GM18868 (cell line): Measurements from ENCODE around the gene CEL.
A peak's percentile ranks its signal among the peaks of the same experiment; 100 is the strongest.

Experiments
- ATAC-seq: cut with Tn5 transposase; IDR thresholded peaks from one replicate; pipeline ENCODE4 v1.9.1; 2021; ENCODE audit warnings: mild to moderate bottlenecking, moderate library complexity; ENCODE audit not compliant: unreplicated experiment

The CEL gene

DNA sequence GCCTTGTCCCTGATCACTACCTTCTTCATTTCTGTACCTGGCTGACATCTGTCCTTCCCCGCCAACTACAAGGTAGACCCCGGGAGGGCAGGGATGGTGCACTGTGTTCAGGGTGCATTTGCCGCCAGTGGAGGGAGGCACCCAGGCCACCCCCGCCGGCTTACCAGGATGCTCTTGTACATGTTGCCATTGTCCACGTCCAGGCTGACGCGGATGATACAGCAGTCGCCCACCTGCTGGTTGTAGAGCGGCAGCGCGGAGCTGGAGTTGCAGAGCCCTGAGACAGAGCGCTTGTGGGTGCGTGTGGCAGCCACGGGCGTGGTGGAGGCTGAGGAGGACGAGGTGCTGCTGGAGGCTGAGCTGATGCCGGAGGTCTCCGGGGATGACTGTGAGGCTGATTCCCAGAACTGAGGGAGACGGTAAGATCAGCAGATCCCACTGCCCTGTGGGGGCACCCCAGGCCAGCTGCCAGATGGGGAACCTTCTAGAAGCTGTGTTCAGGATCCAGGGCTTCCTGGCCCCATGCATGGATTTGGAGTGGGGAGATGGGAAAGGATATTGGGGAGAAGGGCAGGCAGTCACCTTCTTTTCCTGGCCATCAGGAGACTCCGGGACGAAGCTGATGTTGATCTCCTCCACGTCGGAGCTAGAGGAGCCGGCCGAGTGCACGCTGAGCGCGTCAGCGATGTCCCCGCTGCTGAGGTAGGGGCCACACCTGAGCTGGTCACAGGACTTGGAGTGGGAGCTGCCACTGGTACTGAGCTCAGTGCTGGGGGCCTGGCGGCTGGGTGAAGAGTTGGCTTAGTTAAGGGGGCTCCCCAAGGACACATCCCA, 39.8 kb downstream of the CEL start:
- ATAC-seq, result no peak

DNA sequence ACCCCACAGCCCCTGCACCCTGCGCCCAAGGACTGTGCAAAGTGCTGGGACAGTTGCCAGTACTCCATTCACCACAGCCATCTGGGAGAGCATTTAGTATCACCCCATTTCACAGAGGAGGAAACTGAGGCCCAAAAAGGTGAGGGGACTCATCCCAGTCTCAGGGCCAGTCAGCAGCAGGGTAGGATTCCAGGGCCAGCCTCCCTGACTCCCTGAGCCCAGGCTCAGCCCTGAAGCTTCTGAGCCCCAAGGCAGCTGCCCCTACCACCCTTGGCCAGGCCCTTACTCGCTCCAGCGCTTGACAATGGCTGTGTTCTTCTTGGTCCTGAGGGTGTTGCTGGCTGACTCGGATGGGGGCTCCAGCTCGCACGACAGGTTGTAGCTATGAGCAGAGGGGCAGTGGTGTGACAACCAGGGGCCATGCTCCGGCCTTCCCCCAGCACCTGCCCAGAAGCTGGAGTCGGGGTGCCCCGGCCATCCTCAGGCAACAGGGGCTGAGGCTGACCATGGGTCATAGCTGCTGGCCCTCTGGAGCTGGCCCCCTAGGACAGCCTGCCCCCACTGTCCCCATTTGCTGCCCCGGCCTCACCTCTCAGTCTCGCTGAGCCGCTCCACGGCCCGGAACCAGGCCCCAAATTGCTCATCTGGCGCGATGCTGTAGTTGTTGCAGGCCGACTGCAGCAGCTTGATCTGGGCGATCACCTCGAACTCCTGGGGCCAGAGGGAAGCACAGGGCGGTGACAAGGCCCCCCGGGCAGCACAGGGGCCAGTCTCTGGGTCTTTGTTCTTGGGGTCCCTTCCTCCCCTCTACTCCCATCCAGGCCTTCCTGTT, 40.6 kb downstream of the CEL start:
- ATAC-seq, result no peak

DNA sequence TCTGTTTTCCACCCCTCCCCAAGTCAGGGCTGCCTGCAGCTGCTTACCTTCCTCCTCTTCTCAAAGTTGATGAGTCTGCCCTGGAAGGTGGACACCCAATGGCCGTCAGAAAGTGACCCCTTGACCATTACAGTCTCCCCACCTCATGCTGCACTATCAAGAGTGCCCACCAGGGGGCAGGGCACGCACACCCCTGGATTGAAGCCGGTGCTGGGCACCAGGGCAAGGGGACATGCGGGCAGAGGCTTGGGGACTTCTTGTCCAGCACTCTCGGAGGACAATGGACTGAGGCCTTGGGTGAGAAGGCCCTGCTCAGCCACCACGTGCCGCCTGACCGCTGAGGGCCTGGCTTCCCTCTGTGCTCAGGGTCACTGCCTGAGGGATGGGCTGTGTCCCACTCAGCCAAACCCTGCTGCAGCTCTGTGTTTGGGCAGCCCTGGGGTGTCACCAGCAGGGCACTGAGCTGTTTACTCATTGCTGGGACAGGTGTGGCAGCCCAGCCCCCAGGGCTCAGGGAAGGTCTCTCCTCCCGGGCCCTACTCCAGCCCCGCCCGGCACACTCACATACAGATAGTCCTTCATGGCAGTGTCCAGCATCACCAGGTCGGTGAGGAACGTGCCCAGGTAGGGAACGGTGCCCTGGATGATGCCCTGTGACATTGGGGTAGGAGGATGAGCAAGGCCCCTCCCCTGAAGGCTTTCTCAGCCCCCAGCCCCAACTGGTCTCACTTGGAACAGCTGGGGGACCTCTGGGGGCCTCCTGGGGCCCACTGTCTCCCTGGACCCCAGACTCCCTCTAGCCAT, 41.6 kb downstream of the CEL start:
- ATAC-seq, result no peak

DNA sequence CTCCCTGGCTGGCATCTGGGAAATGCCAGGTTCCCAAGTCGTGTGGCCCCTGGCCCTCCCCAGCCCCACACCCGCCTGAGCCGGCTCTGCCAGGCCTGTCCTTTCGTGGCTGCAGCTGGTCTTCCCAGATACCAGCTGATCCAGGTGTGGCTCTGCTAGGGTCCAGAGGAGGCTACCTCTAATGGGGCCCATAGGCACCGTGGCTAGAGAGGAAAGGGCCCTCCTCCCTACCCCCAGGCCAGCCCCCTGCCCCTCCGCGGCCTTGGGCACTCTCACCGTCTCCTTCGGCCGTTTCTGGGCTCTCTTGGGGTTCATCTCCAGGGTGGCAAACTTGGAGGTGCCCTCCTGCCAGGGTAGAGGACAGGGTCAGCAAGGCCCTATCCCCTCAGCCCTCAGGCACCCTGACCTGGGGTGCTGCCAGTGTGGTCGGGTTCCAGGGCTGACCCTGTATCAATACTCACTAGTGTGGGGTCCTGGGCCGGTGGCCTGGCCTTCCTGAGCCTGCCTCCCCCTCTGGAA, 42.3 kb downstream of the CEL start:
- no peak for ATAC-seq

DNA sequence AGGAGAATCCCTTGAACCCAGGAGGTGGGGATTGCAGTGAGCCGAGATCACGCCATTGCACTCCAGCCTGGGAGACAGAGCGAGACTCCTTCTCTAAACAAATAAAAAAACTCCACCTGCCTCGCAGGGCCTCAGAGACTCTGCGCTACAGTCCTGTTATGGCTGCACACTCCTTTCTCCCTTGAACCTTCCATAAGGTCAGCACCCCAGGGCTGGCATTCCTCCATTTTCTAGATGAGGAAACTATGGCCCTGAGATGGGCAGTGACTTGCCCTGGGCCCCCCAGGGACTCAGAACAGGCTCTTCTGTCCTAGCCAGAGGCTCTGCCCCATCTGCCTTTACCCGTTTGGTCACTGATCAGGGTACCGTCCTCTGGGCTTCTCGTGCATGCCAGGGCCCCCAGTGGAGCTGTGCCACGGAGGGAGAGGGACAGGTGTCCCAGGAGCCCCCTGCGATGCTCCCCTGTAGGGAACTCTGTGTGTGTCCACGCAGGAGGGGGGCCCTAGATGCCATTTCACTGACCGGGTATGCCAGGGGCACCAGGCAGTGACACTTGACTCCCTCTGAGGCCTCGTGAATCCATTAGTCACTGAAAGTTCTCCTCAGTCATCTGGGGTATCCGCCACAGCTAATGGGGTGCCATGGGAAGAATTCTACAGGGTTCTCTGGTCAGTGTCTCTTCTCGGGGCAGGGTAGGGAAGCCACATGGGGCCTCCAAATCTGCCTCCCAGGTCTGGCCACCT, 43.1 kb downstream of the CEL start:
- ATAC-seq, result no peak

DNA sequence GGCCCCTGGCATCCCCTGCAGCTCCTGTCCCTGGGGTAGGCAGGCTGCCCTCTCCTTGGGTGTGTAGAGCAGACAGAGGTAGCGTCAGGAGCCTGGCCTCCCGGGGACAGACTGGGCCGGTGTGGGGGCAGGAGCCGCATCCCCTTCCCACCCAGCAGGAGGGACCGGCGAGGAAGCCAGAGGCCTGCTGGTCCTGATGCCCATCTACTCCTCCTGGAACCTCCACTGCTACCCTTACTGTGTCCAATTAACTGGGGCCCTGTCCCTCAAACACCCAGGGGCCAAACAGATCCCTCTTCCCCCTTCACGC, 43.6 kb downstream of the CEL start:
- no peak for ATAC-seq

DNA sequence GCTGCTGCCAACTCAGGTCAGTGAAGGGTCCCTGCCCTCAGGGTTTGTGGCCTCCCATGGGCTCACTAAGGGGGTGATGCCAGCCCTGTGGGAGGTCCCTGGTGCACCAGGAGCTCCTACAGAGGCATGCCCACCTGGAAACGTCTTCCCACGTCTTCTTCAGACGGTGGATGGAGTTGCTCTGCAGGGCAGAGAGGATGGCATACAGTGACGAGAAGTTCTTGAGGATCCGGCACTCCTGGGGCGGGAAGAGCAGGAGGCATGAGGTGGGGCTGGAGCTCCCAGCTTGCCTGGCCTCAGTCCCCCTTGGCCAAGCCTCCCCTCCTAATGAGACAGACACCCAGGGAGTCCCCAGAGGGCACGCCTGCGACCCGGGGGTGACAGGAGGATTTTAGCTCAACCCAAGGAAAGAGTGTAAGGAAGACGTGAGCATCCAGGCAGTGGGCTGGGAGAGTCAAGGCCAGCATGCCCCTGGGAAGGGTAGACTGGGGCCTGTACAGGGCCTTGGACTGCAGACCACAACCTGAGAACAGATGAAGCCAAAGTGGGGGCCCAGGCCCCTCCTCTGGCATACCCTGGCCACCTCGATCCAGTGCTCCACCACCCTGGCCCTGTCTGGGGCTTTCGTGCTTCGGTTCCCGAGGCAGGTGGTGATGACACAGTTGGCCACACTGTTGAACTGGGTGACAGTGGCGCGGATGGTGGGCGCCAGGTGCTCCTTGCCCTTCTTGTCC, 44.9 kb downstream of the CEL start:
- no peak for ATAC-seq

DNA sequence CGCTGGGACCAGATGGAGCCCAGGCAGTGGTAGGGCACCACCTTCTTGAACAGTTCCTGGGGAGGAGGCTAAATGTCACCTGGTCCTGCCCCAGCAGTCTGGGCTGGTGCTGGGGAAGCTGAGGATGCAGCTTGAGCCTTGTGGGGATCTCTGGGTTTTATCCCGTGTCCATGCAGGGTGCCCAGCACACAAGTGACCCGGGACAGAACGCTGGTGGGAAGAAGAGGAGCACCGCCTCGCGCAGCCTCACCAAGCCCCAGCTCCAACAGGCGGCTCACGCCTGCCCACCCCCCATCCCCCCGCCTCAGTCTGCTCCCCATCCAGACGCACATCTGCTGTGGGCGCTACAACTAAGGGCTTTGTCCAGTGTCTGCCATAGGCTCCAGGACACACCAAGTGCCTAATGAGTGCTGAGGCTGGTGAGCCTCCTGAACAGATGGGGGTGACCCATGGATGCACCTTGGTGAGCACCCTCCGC, 45.5 kb downstream of the CEL start:
- ATAC-seq, result no peak

DNA sequence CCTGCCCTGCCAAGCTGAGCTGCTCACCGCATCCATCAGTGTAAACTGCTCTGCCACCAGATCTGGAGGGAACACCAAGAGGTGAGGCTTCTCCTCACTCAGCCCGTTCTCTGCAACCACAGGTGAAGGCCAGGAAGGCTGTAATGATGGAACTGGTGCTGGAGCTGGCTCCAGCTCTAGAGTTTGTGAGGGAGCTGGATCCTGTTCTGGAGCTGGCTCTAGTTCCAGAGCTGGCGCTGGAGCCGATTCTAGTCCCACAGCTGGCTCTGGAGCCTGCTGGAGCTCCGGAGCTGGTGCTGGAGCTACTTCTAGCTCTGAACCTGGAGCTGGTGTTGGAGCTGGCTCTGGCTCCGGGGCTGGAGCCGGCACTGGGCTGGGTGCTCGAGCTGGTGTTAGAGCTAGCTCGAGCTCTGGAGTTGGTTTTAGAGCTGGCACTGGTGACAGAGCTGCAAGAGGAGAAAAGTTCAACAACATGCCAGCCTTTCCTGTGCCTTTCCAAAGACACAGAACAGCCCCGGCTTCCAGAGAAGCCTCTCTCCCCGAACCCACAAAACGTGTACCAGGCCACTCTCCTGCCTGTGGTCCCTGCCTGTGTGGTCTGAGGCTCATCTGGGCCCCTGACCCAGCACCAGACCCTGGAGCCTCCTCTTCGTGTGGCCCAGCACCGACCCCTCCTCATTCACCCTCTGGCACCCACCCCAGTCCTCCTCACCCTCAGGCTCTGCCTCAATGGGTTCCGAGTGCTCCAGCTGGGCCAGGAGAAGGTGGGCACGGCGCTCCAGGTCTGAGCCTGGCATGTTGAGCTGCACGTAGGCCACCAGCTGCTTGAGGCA, 46.4 kb downstream of the CEL start:
- no peak for ATAC-seq

DNA sequence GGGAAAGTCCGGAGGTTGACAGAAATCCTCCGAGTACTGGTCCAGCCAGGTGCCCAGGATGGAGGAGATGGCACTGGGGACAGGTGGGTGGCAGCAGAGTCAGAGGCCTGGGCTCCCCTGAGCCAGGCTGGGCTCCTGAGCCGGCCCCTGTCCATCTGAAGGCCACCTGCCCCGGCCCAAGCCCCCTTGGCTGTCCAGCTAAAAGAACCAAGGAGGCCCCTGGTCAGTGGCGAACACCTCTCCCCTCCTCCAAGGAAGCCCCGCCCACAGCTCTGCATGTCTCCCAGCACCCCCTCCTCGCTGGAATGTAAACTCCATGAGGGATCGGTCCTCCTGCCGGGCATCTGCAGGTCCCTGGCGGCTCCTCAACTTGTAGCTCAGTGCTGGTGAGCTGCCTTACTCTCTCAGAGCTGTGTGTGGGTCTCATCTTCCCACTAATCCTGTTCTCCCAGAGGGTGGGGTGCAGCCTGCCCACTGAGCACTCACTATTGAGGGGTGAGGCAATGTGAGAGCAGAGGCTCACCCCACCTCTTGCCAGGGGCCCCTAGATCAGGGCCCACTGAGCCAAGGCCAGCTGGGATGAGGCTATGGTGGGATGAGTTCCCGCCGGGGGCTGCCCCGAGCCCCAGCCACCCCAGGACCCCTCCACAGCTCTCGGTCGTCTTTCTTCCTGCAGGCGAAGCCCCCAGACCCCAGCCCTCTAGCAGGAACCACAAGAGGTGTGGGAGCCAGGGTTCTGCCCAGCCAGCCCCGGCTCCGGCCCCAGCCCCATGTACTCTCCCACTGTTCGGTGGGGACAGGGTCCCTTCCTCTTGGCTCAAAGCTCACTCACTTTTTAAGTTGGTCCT, 47.2 kb downstream of the CEL start:
- ATAC-seq, result no peak

DNA sequence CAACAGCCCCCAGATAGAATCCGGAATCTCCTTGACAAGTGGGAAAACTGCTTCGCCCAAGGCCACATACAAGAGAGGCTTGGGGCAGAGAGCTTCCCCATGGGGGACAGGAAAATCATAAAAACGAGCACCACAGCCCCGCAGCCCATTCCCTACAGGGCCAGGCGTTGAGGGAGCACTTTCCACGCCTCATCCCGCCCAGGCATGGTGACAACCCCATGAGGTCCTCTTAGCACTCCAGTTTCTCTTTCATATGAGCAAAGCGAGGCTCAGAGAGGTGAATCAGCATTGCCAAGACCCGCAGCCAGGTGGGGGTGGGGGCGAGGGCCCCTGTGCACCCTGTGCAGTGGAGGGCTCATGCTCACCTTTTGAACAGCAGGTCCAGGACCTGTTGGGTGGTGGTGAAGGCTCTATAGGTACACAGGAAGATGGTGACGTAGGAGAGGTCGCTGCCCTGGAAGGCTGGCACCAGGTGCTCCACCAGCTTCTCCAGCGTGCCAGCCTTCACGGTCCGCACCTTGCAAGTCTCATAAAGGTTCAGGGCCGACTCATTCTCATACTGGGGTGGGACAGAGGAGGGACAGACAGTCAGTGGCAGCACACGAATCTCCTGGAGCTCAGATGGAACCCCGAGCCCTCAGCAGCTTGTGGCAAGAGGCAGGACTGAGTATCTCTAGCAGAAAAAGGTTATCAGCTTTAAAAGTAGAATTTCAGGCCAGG, 48.3 kb downstream of the CEL start:
- no peak for ATAC-seq

DNA sequence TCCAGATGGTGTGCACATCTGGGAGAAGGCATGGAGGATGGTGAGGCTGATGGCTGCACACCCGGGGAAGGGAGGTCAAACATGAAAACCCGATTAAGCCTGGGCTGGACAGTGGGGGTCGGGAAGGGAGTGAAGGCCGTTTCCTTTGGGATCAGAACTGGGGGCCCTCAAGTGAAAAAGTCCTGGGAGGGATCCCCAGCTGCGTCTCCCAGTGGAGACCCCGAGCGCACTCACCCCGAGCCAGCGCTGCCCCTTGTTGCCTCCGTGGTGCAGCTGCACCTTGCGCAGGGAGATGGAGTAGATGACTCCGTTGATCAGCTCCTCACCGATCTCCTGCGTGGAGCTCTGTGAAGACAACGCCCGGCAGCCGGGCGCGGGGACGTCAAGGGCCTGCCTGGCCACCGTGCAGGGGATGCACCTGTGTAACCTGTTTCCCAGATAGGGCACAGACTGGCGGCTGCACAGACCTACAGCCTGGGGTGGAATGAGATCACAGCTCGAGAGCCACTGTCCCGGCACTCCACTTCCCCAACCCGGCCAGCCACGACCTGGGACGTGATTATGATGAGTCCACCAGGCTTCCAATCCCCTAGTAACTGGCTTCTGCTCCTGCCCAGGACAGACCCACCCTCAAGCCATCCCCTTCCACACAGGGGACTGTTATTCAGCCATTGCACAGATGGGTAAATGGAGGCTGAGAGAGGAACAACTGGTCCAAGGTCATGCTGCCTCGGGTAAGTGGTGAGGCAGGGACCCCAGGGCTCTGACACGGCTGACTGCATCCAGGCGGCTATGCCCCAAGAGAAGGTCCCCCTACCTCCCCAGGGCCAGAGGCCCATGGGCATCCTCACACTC, 50.3 kb downstream of the CEL start:
- no peak for ATAC-seq

DNA sequence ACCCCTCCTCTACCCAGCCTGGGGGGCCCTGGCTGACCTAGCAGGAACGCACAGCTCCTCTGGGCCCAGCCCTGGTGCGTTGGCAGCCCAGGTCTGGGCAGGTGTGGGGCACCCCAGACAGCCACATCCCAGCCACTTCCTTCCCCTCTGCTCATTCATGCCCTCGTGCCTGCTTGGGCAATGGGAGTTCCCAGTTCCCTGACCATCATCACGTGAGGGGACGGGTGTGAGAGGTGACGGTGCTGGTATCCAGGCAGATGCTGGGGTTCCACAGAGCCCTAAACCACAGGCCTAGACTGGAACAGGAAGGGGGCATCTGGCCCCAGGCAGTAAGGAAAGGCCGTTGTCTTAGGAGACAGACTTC, 50.9 kb downstream of the CEL start:
- no peak for ATAC-seq

DNA sequence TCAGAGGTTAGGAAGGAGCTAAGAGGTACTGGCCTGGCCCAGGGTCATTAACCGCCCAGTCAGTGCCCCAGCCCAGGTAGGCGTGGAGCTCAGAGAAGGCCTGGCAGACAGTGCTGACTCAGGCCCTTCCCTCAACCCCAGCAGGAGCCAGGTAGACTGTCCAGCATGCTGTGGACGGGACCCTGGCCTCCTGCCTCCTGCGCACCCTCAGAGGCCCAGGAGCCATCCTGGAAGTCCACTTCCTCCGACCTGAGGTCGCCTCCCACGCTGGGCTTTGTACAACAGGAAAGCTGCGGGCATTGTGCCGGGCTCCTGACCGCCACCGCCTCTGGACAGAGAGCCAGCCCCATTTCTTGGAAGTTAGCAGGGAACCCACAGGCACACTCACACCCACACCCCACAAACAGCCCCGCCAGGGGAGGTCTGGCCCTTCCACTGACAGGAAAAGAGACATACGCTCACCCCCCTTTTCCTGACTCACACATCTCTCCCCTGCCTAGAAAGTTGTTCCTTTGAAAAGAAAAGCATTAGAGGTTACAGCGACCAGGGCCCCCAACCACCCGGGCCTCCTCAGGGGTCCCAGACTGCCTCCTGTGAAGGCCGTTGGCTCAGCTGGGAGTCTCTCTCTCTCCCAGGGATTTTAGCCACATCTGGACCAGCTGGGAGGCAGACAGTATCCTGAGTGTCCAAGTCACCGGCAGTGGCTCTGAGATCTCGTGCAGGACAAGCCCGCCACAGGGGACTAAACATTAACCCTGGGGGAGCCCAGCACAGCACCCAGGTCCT, 51.6 kb downstream of the CEL start:
- no peak for ATAC-seq

DNA sequence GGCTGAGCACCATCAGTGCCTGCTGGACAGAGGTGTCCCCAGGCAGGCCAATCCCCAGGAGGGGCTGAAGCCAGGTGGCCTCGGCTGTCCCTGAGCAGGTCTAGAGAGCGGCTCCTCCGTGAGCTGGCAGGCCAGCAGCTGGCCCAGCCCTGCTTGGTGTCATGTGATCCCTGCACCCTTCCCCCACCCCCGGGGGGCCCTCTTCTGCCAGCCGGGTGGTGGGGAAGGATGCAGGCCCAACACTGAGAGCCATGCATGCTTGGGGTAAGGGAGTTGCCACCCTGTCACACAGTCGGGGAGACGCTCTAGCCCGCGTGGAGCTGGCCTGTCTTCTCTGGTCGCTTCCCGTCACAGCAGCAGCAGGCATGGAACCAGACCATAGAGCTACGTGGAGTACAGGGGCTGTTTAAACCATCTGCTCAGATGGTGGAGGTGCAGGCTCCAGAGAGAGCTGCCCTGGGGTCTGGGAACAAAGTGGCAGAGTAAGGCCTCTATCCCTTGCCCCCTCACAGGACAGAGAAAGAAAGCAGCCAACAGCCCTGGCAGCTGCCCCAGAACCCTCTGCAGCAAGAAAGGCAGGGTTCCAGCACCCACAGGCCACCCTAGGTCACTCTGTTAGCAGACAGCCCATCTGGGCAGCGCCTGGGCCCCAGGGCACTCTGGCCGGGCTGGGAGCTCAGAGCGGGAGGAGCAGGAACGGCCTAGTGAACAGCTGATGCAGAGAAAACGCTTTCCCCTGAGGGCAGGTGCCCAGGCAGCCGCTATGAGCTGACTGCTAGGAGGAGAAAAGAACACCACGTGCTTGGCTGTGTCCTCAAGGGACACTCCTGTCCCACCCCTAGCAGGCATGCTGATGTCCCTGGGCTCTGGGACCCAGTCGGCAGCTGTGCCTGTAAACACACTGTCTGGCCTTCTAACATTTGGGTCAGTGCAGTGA, 52.4 kb downstream of the CEL start:
- peak; percentile 26 for ATAC-seq
